Endothelial cell (in vitro differentiated cells): Measurements from ENCODE around the gene SRRD. TPM values are rescaled to one million over a fixed set of nuclear protein-coding genes. Genes with fewer than 3 reads are reported as not detected.
A peak's percentile ranks its signal among the peaks of the same experiment; 100 is the strongest.

Source experiments
- DNase-seq: peaks from one replicate; pipeline ENCODE4 v3.0.0; 2021; ENCODE audit warnings: low spot score
- H3K27ac Mint-ChIP-seq: one replicate; pipeline ENCODE4 v1.8.0; 2021; ENCODE audit warnings: mixed read lengths, inconsistent platforms; ENCODE audit not compliant: unreplicated experiment
- H3K27me3 Mint-ChIP-seq: one replicate; pipeline ENCODE4 v1.8.0; 2021; ENCODE audit warnings: mild to moderate bottlenecking, moderate library complexity, mixed read lengths, inconsistent platforms; ENCODE audit not compliant: unreplicated experiment
- H3K36me3 Mint-ChIP-seq: one replicate; pipeline ENCODE4 v1.8.0; 2021; ENCODE audit warnings: mild to moderate bottlenecking, low read depth, mixed read lengths, inconsistent platforms; ENCODE audit not compliant: unreplicated experiment
- H3K4me1 Mint-ChIP-seq: one replicate; pipeline ENCODE4 v1.8.0; 2021; ENCODE audit warnings: mild to moderate bottlenecking, mixed read lengths, inconsistent platforms; ENCODE audit not compliant: unreplicated experiment
- H3K4me3 Mint-ChIP-seq: one replicate; pipeline ENCODE4 v1.8.0; 2021; ENCODE audit warnings: mild to moderate bottlenecking, mixed read lengths, inconsistent platforms; ENCODE audit not compliant: unreplicated experiment
- H3K9me3 Mint-ChIP-seq: one replicate; pipeline ENCODE4 v1.8.0; 2021; ENCODE audit warnings: mixed read lengths, inconsistent platforms; ENCODE audit not compliant: unreplicated experiment
- total RNA-seq: library from RNA; stranded (reverse); fragmentation: NEBNext Ultra II Directional; extraction: Animal tissue kit (Norgen Biotek cat#: 25700); gene quantifications from one replicate; pipeline ENCODE4 v1.2.1, GENCODE V29; 2021; ENCODE audit not compliant: unreplicated experiment
- TF ChIP-seq, protein P1 (sequence below): fragments of 200-600 bp; sonication (generic); IDR thresholded peaks from one replicate; pipeline ENCODE4 v1.5.0; 2021; ENCODE audit warnings: antibody characterized with exemption; ENCODE audit not compliant: unreplicated experiment

SRRD gene
- total RNA-seq, 1 donor from 2014 or later = 19.5 TPM

DNA sequence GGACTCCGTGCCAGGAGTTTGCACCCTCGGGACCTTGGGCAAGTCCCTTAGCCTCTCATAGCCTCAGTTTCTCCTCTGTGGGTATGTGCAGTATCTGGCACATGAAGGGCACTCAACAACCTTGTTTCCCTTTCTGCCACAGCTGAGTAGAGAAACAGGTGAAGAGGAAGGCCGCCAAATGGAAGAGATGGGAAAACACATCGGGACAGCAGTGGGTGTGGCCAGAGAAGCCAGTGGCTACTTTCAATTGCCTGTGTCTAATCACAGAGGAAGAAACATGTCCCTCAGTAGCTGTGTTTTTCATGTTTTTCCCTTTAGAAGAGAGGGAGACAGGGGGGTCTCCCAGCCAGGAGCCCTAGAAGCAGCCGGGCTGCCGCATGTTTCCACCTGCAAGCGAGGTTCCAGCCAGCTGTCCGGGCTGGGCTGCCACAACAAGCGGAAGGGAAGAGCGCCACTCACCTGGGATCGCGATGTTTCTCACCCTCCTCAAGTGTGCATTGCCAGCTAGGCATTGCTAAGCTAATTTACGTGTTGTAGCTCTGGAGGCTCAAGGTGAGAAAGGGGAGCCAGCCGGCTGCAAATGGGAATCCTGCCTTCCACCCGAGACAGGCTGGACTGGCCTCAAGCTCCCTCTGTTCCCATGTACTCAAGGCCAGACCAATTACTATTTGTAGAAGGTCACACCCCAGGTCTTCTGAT lies 38.0 kb upstream of the SRRD start:
- H3K36me3 Mint-ChIP-seq = peaks cover 22% of the 10 kb centered on the region
- H3K27ac Mint-ChIP-seq = no peak overlapping the region

DNA sequence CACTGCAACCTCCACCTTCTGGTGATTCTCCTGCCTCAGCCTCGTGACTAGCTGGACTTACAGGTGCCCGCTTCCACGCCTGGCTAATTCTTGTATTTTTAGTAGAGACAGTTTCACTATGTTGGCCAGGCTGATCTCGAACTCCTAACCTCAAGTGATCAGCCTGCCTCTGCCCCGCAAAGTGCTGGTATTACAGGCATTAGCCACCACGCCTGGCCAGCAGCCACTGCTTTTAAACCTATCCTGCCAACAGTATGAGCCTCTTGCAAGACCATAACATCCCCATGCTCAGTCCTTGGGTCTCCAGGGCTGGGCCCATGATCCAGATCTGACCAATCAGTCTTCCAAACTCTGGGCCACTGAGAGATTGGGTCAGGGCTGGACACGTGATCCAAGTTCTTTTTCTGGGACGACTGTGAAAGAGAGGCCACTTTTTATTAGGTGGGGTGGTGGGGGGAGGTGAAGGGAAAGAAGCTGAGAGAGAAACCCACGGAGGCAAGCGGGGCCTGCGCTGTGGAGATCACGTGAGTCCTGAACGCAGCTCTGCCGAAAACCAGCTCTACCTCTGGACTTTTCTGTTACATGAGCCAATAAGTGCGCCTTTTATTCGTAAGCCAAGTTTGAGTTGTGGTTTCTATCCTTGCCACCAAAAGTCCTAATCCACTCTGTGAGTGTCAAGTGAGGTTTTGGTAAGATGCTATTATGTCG lies 36.7 kb upstream of the SRRD start:
- Mint-ChIP-seq H3K9me3 (no peaks in the 10 kb centered on the region), H3K36me3 (peaks cover 28% of the 10 kb centered on the region), H3K27me3 (peaks cover 6% of the 10 kb centered on the region), H3K27ac (peak overlapping the region; percentile 3), H3K4me1 (peaks cover 5% of the 10 kb centered on the region), H3K4me3 (no peak overlapping the region)
- DNase-seq = no peak
- TF ChIP-seq, protein P1, sequence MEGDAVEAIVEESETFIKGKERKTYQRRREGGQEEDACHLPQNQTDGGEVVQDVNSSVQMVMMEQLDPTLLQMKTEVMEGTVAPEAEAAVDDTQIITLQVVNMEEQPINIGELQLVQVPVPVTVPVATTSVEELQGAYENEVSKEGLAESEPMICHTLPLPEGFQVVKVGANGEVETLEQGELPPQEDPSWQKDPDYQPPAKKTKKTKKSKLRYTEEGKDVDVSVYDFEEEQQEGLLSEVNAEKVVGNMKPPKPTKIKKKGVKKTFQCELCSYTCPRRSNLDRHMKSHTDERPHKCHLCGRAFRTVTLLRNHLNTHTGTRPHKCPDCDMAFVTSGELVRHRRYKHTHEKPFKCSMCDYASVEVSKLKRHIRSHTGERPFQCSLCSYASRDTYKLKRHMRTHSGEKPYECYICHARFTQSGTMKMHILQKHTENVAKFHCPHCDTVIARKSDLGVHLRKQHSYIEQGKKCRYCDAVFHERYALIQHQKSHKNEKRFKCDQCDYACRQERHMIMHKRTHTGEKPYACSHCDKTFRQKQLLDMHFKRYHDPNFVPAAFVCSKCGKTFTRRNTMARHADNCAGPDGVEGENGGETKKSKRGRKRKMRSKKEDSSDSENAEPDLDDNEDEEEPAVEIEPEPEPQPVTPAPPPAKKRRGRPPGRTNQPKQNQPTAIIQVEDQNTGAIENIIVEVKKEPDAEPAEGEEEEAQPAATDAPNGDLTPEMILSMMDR = no peak

More for the DNA sequence above, 38.0 kb upstream of the SRRD start:
- H3K9me3 Mint-ChIP-seq = no peaks in the 10 kb centered on the region
- peaks cover 5% of the 10 kb centered on the region for H3K4me1 Mint-ChIP-seq
- H3K4me3 Mint-ChIP-seq = no peak overlapping the region
- DNase-seq = no peak
- TF ChIP-seq, protein P1 = no peak
- peaks cover 3% of the 10 kb centered on the region for H3K27me3 Mint-ChIP-seq

DNA sequence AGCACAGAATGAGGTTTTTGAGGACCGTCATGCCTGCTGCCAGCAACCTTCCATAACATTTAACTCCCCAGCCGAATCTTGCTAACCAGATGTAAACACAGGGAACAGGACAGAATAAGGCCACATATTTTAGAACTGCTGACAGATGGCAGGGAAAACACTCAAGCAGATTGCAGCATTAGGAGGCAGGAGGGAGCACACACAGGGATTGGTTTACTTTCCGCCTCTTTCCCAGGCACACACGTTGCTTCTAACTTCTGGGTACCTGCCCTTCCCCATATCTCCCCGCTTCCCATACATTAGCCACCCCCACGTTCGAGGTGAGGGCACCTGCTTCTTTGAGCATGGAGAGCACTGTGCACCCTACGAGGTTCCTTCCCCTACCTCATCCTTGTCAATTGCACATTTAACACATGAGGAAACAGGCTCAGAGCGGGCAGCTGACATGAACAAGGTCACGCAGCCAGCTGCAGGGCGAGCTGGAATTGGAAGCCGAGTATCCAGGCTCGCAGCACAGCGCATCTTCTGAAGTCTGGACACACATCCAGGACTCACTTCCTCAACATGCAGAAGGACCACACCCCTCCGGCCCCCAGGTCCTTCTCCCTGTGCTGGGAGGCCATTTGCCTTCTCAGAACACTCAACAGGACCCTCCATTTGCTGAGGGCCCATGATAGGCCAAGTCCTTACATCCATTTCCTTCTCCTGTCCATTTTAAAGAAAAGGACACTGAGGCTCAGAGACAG lies 35.9 kb upstream of the SRRD start:
- peaks cover 6% of the 10 kb centered on the region for H3K27me3 Mint-ChIP-seq
- peaks cover 33% of the 10 kb centered on the region for H3K36me3 Mint-ChIP-seq
- DNase-seq = no peak
- H3K4me3 Mint-ChIP-seq = no peak overlapping the region
- no peak overlapping the region for H3K27ac Mint-ChIP-seq
- TF ChIP-seq, protein P1 = no peak
- no peaks in the 10 kb centered on the region for H3K9me3 Mint-ChIP-seq
- H3K4me1 Mint-ChIP-seq = no peaks in the 10 kb centered on the region

DNA sequence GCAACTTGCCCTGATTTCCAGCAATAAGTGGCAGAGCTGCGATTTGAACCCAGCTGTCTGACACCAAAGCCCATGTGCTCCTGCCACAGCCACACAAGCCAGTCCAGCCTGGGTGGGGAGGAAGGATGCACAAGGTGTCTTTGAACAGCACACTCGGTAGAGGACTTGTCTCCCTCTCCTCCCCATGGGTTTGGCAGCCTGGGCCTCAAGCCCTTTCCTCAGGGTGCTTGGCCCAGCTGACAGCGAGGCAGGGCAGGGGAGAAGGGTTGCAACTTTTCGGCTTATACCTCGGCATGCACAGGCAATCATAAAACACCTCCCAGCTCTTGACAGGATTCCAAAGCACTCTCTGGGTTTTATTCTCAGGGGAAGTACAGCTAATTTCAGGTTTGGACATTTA lies 35.3 kb upstream of the SRRD start:
- Mint-ChIP-seq H3K27ac (no peak overlapping the region), H3K27me3 (peaks cover 6% of the 10 kb centered on the region), H3K9me3 (no peaks in the 10 kb centered on the region), H3K4me1 (no peaks in the 10 kb centered on the region), H3K36me3 (peaks cover 34% of the 10 kb centered on the region), H3K4me3 (no peak overlapping the region)
- no peak for DNase-seq
- TF ChIP-seq, protein P1 = no peak
